HG03039 (cell line): ENCODE results near the gene C8G.
A peak's percentile ranks its signal among the peaks of the same experiment; 100 is the strongest.

Experiments
- ATAC-seq: cut with Tn5 transposase; IDR thresholded peaks from one replicate; pipeline ENCODE4 v1.9.1; 2021; ENCODE audit warnings: mild to moderate bottlenecking, moderate library complexity; ENCODE audit not compliant: unreplicated experiment

C8G gene

DNA sequence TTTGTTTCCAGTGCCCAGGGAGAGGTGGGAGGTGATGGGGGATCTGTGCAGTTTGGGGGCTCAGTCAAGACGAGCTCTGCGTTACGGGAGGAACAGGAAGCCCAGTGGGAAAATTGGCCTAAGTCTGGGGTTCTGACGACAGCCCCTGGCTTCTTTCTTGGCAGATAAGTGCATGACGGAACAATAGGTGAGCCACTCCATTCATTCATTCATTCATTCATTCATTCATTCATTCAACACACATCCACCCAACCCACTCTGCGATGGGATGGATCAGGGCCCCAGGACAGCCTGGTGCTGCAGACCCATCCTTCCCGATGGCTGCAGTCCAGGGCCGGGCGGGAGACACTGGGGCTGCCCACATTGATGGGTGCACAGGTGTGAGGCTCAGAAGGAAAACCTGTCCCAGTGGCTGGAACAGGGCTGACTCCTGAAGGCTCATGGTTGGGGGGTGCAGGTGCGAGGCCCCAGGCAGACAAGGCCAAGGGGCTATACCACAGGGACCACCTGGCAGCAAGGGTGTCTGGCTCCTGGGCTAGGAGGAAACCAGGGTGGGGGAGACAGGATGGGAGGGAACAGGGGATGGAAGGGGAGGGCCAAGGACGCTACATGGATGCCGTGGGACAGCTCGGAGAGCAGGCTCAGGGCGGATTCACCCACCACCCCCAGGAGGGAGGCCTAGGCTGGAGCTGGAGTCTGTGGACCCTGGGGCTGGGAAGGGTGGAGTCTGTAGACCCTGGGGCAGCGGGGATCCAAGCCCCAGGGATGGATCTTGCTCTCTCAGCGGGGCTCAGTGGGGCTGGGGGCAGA lies 35.8 kb downstream of the C8G start:
- no peak for ATAC-seq

DNA sequence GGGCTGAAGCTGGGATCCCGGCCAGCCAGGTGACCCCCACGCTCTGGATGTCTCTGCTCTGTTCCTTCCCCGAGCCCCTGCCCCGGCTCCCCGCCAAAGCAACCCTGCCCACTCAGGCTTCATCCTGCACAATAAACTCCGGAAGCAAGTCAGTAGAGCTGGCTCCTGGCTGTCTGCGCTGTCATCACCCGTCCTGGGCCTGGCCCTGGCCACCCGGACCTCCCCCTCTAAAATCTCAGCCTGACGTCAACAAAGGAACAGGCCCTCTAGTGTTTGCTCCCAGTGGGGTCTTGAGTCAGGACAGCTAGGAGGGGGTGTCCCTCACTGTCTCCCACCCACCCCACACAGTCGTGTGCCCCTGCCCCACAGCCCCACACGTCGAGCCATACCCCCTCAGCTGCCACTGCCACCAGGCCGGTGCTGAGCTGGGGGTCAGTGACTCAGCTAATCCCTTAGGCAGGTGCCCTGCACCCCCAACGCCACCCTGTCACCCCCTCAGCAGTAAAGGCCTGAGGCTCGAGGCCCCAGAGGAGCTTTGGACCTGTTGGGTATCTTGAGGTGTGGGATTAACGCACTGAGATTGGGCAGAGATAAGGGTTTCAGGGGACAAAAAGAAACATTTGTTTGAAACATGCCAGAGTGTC lies 36.7 kb downstream of the C8G start:
- ATAC-seq = no peak

GRCh38 chr9:136982232-136983051 lies 37.4 kb downstream of the C8G start, which contains the start of gene LCNL1:
LCNL1 (plus strand) TSS chr9:136982993; CDS start chr9:136983587, 594 bp downstream.
- no peak for ATAC-seq

DNA sequence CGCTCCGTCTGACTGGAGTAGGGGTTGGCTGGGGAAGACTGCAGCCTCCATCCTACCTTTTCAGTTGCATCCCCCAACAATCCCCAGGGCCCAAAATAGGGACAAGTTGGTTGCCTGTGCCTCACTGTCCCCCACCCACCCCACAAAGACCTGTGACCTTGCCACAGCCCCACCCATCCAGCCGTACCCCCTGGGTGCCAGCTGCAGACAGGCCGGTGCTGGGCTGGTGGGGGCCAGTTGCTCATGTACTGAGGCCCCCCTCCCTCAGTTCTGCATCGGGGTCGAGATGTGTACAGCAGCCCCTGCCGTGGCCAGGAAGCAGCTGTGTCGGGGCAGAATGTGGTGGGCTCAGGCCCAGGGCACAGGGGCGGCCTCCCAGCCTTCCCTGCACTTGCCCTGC lies 38.1 kb downstream of the C8G start:
- no peak for ATAC-seq

DNA sequence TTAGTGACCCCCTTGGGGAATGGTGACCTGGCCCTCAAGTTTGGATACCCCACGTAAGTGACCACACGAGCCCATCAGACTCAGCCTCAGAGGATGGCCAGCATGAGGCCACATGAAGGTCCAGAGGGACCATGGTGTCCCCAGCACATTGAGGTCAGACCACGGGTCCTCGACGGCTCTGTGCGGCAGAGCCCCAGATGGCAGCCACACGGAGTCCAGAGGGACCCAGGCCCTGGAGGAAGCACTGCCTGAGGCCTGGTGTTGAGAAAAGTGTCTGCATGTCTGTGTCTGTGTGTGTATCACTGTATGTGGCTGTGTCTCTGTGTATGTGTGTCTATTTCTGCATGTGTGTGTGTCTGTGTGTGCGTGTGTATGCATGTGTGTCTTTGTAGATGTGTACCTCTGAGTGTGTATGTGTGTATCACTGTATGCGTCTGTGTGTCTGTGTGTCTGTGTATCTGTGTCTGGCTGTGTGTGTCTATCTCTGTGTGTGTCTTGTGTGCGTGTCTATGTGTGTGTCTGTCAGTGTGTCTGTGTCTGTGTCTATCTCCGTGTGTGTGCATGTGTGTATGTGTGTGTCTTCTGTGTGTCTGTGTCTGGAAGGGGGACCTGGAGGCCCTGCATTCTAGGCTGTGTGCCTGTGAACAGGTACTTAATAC lies 38.7 kb downstream of the C8G start:
- no peak for ATAC-seq

- ATAC-seq = no peak
These were observed 39.5 kb downstream of the C8G start for GRCh38 chr9:136984464-136985026.

- ATAC-seq = no peak
These were observed 40.1 kb downstream of the C8G start for GRCh38 chr9:136985027-136985602.

DNA sequence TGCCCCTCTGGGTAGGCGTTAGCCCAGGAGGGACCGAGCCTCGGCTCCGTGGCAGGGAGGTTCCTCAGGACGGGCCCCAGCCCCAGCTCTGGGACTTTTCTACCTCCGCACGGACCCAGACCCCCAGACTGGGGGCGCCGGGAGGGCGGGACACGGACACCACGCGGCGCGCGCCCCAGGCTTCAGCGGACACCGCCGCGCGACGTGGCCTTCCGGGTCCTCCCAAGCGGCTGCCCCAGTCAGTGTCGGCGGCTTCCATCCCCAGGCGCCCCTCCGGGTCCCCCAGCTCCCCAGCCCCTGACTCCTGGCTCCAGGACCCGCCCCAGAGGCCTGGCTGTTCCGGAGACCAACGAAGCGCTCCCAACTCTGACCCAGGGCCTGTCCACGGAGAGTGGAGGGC lies 40.8 kb downstream of the C8G start:
- ATAC-seq = no peak

GRCh38 chr9:136988872-136989271 lies 43.8 kb downstream of the C8G start:
- no peak for ATAC-seq

DNA sequence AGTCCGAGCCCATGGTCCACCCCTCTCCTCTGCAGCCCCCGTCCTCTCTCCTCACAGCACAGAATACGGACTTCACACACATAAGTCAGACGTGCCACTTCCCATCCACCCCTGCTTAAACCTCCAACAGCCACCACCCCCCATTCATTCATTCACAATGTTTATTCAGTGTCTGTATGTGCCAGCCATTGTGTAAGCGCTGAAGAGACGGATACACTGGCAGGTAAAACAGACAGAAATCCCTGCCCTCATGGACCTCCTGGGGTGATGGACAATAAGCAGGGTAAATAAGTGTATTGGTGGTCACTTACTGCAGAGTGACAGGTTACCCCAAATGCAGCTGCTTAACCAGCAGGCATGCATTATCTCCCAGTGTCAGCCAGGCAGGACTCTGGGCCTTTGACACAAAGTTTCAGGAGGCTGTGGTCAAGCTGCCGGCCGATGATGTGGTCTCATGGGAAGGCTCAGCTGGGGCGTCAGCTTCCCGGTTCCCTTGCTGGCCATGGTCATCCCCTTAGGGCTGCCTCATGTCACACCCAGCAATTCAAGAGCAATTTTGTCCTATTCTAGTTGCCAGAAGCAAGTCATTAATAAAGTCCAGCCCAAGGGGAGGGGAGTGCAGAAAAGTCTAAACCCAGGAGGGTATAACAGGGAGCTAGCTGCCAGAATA lies 45.3 kb downstream of the C8G start:
- ATAC-seq = no peak

DNA sequence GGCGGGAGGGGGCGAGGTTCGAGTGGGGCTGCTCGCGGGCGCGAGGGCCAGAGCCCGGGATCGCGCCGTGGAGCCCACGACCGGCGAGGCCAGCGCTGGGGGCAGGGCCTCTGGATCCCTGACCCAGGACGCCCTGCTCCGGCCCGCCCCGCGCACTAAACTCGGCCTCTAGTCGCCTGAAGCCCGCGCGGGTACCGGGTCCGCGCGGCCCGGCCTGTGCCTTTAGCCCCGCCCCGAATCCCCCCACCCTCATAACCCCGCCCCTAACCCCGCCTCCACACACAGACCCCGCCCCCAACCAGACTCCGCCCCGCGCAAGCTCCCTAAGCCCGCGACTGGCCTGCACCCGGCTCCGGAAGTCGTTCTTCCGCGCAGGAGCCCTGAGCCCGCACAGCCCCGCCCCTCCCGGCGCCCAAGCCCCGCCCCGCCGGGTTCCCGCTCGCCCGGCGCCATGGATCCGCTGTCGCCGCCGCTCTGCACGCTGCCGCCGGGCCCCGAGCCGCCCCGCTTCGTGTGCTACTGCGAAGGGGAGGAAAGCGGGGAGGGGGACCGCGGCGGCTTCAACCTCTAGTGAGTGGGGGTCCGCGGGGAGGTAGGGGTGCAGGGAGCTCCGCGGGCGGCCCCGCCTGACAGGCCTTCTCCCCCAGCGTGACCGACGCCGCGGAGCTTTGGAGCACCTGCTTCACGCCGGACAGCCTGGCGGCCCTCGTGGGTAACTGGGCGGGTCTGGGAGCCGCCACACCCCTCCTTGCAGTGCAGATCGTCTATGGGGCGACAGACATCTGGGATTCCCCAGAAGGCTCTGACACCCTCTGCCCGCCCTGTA lies 47.2 kb downstream of the C8G start, which contains the start of gene PAXX:
Gene PAXX (plus strand): TSS at position 430 of the 826 bp plus-strand sequence. CDS start 22 bp downstream, at position 452.
- ATAC-seq = peak; percentile 72

DNA sequence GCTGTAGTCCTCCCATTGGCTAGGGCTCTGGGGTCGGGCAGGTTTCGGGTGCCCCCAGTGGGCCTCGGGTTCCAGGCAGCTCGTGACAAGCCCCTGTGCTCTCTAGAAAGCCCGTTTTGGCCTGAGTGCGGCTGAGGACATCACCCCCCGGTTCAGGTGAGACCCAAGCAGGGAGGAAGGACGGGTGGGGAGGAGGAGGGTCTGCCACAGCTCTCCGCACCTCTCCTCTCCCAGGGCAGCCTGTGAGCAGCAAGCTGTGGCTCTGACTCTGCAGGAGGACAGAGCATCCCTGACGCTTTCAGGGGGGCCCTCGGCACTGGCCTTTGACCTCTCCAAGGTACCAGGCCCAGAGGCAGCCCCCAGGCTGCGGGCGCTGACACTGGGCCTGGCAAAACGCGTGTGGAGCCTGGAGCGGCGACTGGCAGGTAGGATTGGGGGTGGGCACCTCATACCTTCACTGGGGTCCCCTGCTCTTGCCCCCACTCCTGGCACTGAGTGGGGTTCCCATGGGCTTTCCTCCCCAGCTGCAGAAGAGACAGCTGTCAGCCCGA lies 47.9 kb downstream of the C8G start:
- no peak for ATAC-seq

- no peak for ATAC-seq
These were observed 49.3 kb downstream of the C8G start for GRCh38 chr9:136994180-136994887.

DNA sequence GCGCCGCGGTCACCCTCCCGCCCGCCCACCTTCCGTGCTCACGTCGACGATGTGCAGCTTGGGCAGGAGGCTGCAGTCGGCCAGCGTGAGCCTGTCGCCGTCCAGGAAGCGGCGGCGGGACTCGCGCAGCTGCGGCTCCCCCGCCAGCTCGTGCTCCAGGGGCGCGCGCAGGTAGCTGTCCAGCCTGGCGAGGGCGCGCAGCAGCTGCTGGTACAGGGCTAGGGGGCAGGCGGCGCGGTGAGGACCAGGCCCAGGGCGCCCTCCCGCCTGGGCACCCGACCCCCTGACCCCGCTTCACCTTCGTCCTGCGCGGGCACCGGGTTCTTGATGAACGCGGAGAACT lies 49.8 kb downstream of the C8G start:
- no peak for ATAC-seq

GRCh38 chr9:136995362-136995761 lies 50.3 kb downstream of the C8G start:
- ATAC-seq = no peak

GRCh38 chr9:136995772-136996311 lies 50.8 kb downstream of the C8G start:
- no peak for ATAC-seq
